Activated naive CD8-positive, alpha-beta T cell treated with anti-CD3 and anti-CD28 coated beads, Interleukin-2, amount 10 ng/mL, durations not matched to agents 7 days and 5 days (primary cell): Measurements from ENCODE around the gene EZH2. TPM values are rescaled to one million over a fixed set of nuclear protein-coding genes. Genes with fewer than 3 reads are reported as not detected.

ENCODE experiments used
- ATAC-seq: fragments of 150-1000 bp; cut with Tn5 transposase; one replicate; pipeline ENCODE4 v1.10.0; 2021; ENCODE audit warnings: low read depth, moderate library complexity
- POLR2A ChIA-PET: fragments of 350-600 bp; sonication (Branson Sonifier 250); formaldehyde crosslinking; loops from one replicate; lab custom pipeline; 2021; ENCODE audit warnings: antibody characterized with exemption; lab: Charles Lee
- DNase-seq: peaks from one replicate; pipeline ENCODE4 v3.0.0; 2021
- H3K27ac Mint-ChIP-seq: one replicate; pipeline ENCODE4 v1.8.0; 2022; ENCODE audit warnings: mild to moderate bottlenecking, mixed read lengths
- H3K27me3 Mint-ChIP-seq: one replicate; pipeline ENCODE4 v1.8.0; 2022; ENCODE audit warnings: mild to moderate bottlenecking, moderate library complexity, mixed read lengths
- H3K36me3 Mint-ChIP-seq: one replicate; pipeline ENCODE4 v1.8.0; 2021; ENCODE audit warnings: mild to moderate bottlenecking, mixed read lengths
- H3K4me1 Mint-ChIP-seq: one replicate; pipeline ENCODE4 v1.8.0; 2021; ENCODE audit warnings: mixed read lengths
- H3K4me3 Mint-ChIP-seq: one replicate; pipeline ENCODE4 v1.8.0; 2022; ENCODE audit warnings: mild to moderate bottlenecking, moderate library complexity, mixed read lengths
- H3K9me3 Mint-ChIP-seq: one replicate; pipeline ENCODE4 v1.8.0; 2021; ENCODE audit warnings: mixed read lengths
- total RNA-seq, 2 experiments: library from RNA; stranded (reverse); gene quantifications; one replicate each; pipeline ENCODE4 v1.2.3, GENCODE V29; 2021

Gene EZH2
- total RNA-seq, 2 experiments from 2014 or later: 73.8 to 76.6 TPM

GRCh38 chr7:148914208-148914777, 30.2 kb upstream of the EZH2 start:
- H3K4me1 Mint-ChIP-seq: peaks cover 54% of the 10 kb centered on the region
- no peaks in the 10 kb centered on the region for H3K9me3 Mint-ChIP-seq
- H3K4me3 Mint-ChIP-seq: peak overlapping the region; percentile 70
- POLR2A ChIA-PET: interaction anchor here (0.8 to 5.7 kb wide), 6 partner anchors 9 to 216 kb away, joined by 3 to 73 read pairs (median 6); partner anchors contain the start of genes CUL1 and EZH2
- ATAC-seq (peak; percentile 39), DNase-seq (peak; percentile 47)
- H3K27me3 Mint-ChIP-seq: no peaks in the 10 kb centered on the region
- peak overlapping the region; percentile 95 for H3K27ac Mint-ChIP-seq
- no peaks in the 10 kb centered on the region for H3K36me3 Mint-ChIP-seq

- Mint-ChIP-seq H3K9me3 (no peaks in the 10 kb centered on the region), H3K4me3 (peak overlapping the region; percentile 70), H3K27me3 (no peaks in the 10 kb centered on the region), H3K4me1 (peaks cover 51% of the 10 kb centered on the region), H3K27ac (peak overlapping the region; percentile 95), H3K36me3 (no peaks in the 10 kb centered on the region)
- POLR2A ChIA-PET: interaction anchor here (1.0 to 5.7 kb wide), 3 partner anchors 28 to 214 kb away, joined by 3 to 73 read pairs (median 32); partner anchors contain the start of gene EZH2
- DNase-seq (no peak), ATAC-seq (peak; percentile 67)
These were observed 28.9 kb upstream of the EZH2 start for GRCh38 chr7:148912758-148913541.

GRCh38 chr7:148912151-148912550, 28.1 kb upstream of the EZH2 start:
- POLR2A ChIA-PET: interaction anchor here (0.9 to 5.7 kb wide), 4 partner anchors 27 to 214 kb away, joined by 3 to 73 read pairs (median 18); partner anchors contain the start of gene EZH2
- Mint-ChIP-seq H3K27me3 (no peaks in the 10 kb centered on the region), H3K36me3 (no peaks in the 10 kb centered on the region), H3K9me3 (no peaks in the 10 kb centered on the region), H3K4me3 (peak overlapping the region; percentile 70), H3K27ac (peak overlapping the region; percentile 95), H3K4me1 (peaks cover 51% of the 10 kb centered on the region)
- ATAC-seq (no peak), DNase-seq (no peak)

- Mint-ChIP-seq H3K27ac (peak overlapping the region; percentile 56), H3K9me3 (no peaks in the 10 kb centered on the region), H3K36me3 (no peaks in the 10 kb centered on the region), H3K4me1 (peaks cover 49% of the 10 kb centered on the region), H3K27me3 (no peaks in the 10 kb centered on the region), H3K4me3 (no peak overlapping the region)
- POLR2A ChIA-PET: interaction anchor here (0.9 to 5.7 kb wide), 2 partner anchors 27 to 30 kb away, joined by 5 to 73 read pairs; partner anchors contain the start of gene EZH2
- DNase-seq (no peak), ATAC-seq (no peak)
These were observed 27.5 kb upstream of the EZH2 start for GRCh38 chr7:148911626-148912025.

GRCh38 chr7:148909568-148909967, 25.5 kb upstream of the EZH2 start:
- ATAC-seq: no peak
- peaks cover 34% of the 10 kb centered on the region for H3K4me1 Mint-ChIP-seq
- no peak for DNase-seq
- no peaks in the 10 kb centered on the region for H3K9me3 Mint-ChIP-seq
- H3K27me3 Mint-ChIP-seq: no peaks in the 10 kb centered on the region
- no peak overlapping the region for H3K4me3 Mint-ChIP-seq
- no peaks in the 10 kb centered on the region for H3K36me3 Mint-ChIP-seq
- no peak overlapping the region for H3K27ac Mint-ChIP-seq
- POLR2A ChIA-PET: interaction anchor here (5.7 kb wide), 1 partner anchor 25 kb away, joined by 73 read pairs; the partner anchor contains the start of gene EZH2

GRCh38 chr7:148906707-148907498, 22.8 kb upstream of the EZH2 start:
- Mint-ChIP-seq H3K36me3 (no peaks in the 10 kb centered on the region), H3K4me1 (peaks cover 10% of the 10 kb centered on the region), H3K27me3 (no peaks in the 10 kb centered on the region), H3K27ac (no peak overlapping the region), H3K9me3 (no peaks in the 10 kb centered on the region), H3K4me3 (no peak overlapping the region)
- POLR2A ChIA-PET: no interaction called here
- DNase-seq (no peak), ATAC-seq (no peak)

- Mint-ChIP-seq H3K27me3 (no peaks in the 10 kb centered on the region), H3K4me1 (peaks cover 1% of the 10 kb centered on the region), H3K36me3 (no peaks in the 10 kb centered on the region), H3K9me3 (no peaks in the 10 kb centered on the region), H3K4me3 (no peak overlapping the region), H3K27ac (no peak overlapping the region)
- no peak for DNase-seq
- POLR2A ChIA-PET: no interaction called here
- ATAC-seq: no peak
These were observed 21.1 kb upstream of the EZH2 start for GRCh38 chr7:148905093-148905666.

- Mint-ChIP-seq H3K36me3 (no peaks in the 10 kb centered on the region), H3K27me3 (no peaks in the 10 kb centered on the region), H3K27ac (no peak overlapping the region), H3K4me1 (peaks cover 1% of the 10 kb centered on the region), H3K9me3 (no peaks in the 10 kb centered on the region), H3K4me3 (no peak overlapping the region)
- POLR2A ChIA-PET: no interaction called here
- DNase-seq (no peak), ATAC-seq (no peak)
These were observed 19.4 kb upstream of the EZH2 start for GRCh38 chr7:148903504-148903903.

- no peak for ATAC-seq
- no peak for DNase-seq
- no peaks in the 10 kb centered on the region for H3K9me3 Mint-ChIP-seq
- peaks cover 1% of the 10 kb centered on the region for H3K4me1 Mint-ChIP-seq
- no peaks in the 10 kb centered on the region for H3K27me3 Mint-ChIP-seq
- H3K27ac Mint-ChIP-seq: no peak overlapping the region
- POLR2A ChIA-PET: no interaction called here
- H3K36me3 Mint-ChIP-seq: no peaks in the 10 kb centered on the region
- no peak overlapping the region for H3K4me3 Mint-ChIP-seq
These were observed 17.1 kb upstream of the EZH2 start for GRCh38 chr7:148901178-148901577.

- H3K4me1 Mint-ChIP-seq: peaks cover 1% of the 10 kb centered on the region
- DNase-seq (no peak), ATAC-seq (no peak)
- H3K36me3 Mint-ChIP-seq: no peaks in the 10 kb centered on the region
- no peaks in the 10 kb centered on the region for H3K9me3 Mint-ChIP-seq
- no peak overlapping the region for H3K27ac Mint-ChIP-seq
- no peak overlapping the region for H3K4me3 Mint-ChIP-seq
- H3K27me3 Mint-ChIP-seq: no peaks in the 10 kb centered on the region
- POLR2A ChIA-PET: interaction anchor here (0.6 kb wide), 1 partner anchor 128 kb away, joined by 3 read pairs; no protein-coding TSS in a partner anchor
These were observed 14.9 kb upstream of the EZH2 start for GRCh38 chr7:148898845-148899484.

GRCh38 chr7:148894591-148894990, 10.5 kb upstream of the EZH2 start:
- DNase-seq: no peak
- Mint-ChIP-seq H3K4me1 (peaks cover 11% of the 10 kb centered on the region), H3K36me3 (peaks cover 8% of the 10 kb centered on the region), H3K27ac (no peak overlapping the region), H3K9me3 (peaks cover 2% of the 10 kb centered on the region), H3K4me3 (no peak overlapping the region), H3K27me3 (no peaks in the 10 kb centered on the region)
- POLR2A ChIA-PET: no interaction called here
- no peak for ATAC-seq

GRCh38 chr7:148893071-148893470, 9.0 kb upstream of the EZH2 start:
- ATAC-seq (no peak), DNase-seq (no peak)
- H3K4me3 Mint-ChIP-seq: no peak overlapping the region
- H3K4me1 Mint-ChIP-seq: peaks cover 14% of the 10 kb centered on the region
- H3K27me3 Mint-ChIP-seq: no peaks in the 10 kb centered on the region
- H3K27ac Mint-ChIP-seq: no peak overlapping the region
- POLR2A ChIA-PET: interaction anchor here (0.8 to 1.6 kb wide), 2 partner anchors 10 to 49 kb away, joined by 3 to 6 read pairs; no protein-coding TSS in a partner anchor
- peaks cover 2% of the 10 kb centered on the region for H3K9me3 Mint-ChIP-seq
- peaks cover 15% of the 10 kb centered on the region for H3K36me3 Mint-ChIP-seq
